ENCODE results near the gene WFDC11.
A peak's percentile ranks its signal among the peaks of the same experiment; 100 is the strongest.
"Not testable (repeated sequence)": the region's sequence is repeated elsewhere in the genome, so short reads cannot be mapped to it uniquely, and the experiment has no call there.

The WFDC11 gene

GRCh38 chr20:45646875-45647274, 23.2 kb downstream of the WFDC11 start:
- Mint-ChIP-seq H3K9me3 (no peaks in the 10 kb centered on the region), H3K36me3 (ENCODE audit: low read depth) (no peaks in the 10 kb centered on the region), H3K27me3 (ENCODE audit: low read depth) (peaks cover 3% of the 10 kb centered on the region), H3K4me1 (ENCODE audit: low read depth) (no peaks in the 10 kb centered on the region), H3K27ac (no peak overlapping the region), H3K4me3 (no peak overlapping the region)
- DNase-seq (ENCODE audit: low spot score): no peak

- not testable (repeated sequence) for H3K4me3 Mint-ChIP-seq; H3K9me3 Mint-ChIP-seq; H3K36me3 Mint-ChIP-seq (ENCODE audit: low read depth); H3K4me1 Mint-ChIP-seq (ENCODE audit: low read depth); DNase-seq (ENCODE audit: low spot score); H3K27me3 Mint-ChIP-seq (ENCODE audit: low read depth); H3K27ac Mint-ChIP-seq
Observed at GRCh38 chr20:45645869-45646268, 24.2 kb downstream of the WFDC11 start.

- not testable (repeated sequence) for H3K36me3 Mint-ChIP-seq (ENCODE audit: low read depth); H3K27me3 Mint-ChIP-seq (ENCODE audit: low read depth)
Observed at GRCh38 chr20:45641076-45641475, 29.0 kb downstream of the WFDC11 start.

GRCh38 chr20:45639687-45640086, 30.4 kb downstream of the WFDC11 start:
- Mint-ChIP-seq H3K4me1 (ENCODE audit: low read depth) (no peaks in the 10 kb centered on the region), H3K36me3 (ENCODE audit: low read depth) (no peaks in the 10 kb centered on the region), H3K9me3 (no peaks in the 10 kb centered on the region), H3K27ac (no peak overlapping the region), H3K27me3 (ENCODE audit: low read depth) (peaks cover 7% of the 10 kb centered on the region), H3K4me3 (no peak overlapping the region)
- no peak for DNase-seq (ENCODE audit: low spot score)

More at GRCh38 chr20:45641076-45641475, 29.0 kb downstream of the WFDC11 start:
- H3K27ac Mint-ChIP-seq; H3K4me3 Mint-ChIP-seq; H3K9me3 Mint-ChIP-seq; H3K4me1 Mint-ChIP-seq (ENCODE audit: low read depth); DNase-seq (ENCODE audit: low spot score): not testable (repeated sequence)

GRCh38 chr20:45636513-45636912, 33.5 kb downstream of the WFDC11 start:
- H3K27me3 Mint-ChIP-seq (ENCODE audit: low read depth): peaks cover 9% of the 10 kb centered on the region

GRCh38 chr20:45631184-45631583, 38.9 kb downstream of the WFDC11 start, which contains the start of gene WFDC9:
Gene WFDC9 (minus strand): TSS chr20:45631284. CDS start chr20:45610181, 21,103 bp downstream.
- H3K27me3 Mint-ChIP-seq (ENCODE audit: low read depth): peaks cover 4% of the 10 kb centered on the region
- peaks cover 1% of the 10 kb centered on the region for H3K4me1 Mint-ChIP-seq (ENCODE audit: low read depth)

More at GRCh38 chr20:45636513-45636912, 33.5 kb downstream of the WFDC11 start:
- Mint-ChIP-seq H3K4me1 (ENCODE audit: low read depth) (no peaks in the 10 kb centered on the region), H3K9me3 (no peaks in the 10 kb centered on the region), H3K36me3 (ENCODE audit: low read depth) (no peaks in the 10 kb centered on the region), H3K4me3 (no peak overlapping the region), H3K27ac (no peak overlapping the region)
- no peak for DNase-seq (ENCODE audit: low spot score)

GRCh38 chr20:45630371-45630770, 39.7 kb downstream of the WFDC11 start:
- no peak overlapping the region for H3K4me3 Mint-ChIP-seq
- H3K4me1 Mint-ChIP-seq (ENCODE audit: low read depth): peaks cover 1% of the 10 kb centered on the region
- H3K27ac Mint-ChIP-seq: no peak overlapping the region
- no peak for DNase-seq (ENCODE audit: low spot score)
- H3K27me3 Mint-ChIP-seq (ENCODE audit: low read depth): peaks cover 4% of the 10 kb centered on the region
- H3K9me3 Mint-ChIP-seq: no peaks in the 10 kb centered on the region
- no peaks in the 10 kb centered on the region for H3K36me3 Mint-ChIP-seq (ENCODE audit: low read depth)

More at GRCh38 chr20:45631184-45631583, 38.9 kb downstream of the WFDC11 start, which contains the start of gene WFDC9:
- no peak within 1 kb of the TSS for H3K4me3 Mint-ChIP-seq
- no peaks in the 10 kb centered on the region for H3K9me3 Mint-ChIP-seq
- no peak for DNase-seq (ENCODE audit: low spot score)
- no peak within 1 kb of the TSS for H3K27ac Mint-ChIP-seq
- no peaks in the 10 kb centered on the region for H3K36me3 Mint-ChIP-seq (ENCODE audit: low read depth)

GRCh38 chr20:45629496-45630100, 40.4 kb downstream of the WFDC11 start, which contains the start of gene WFDC10A:
Gene WFDC10A (plus strand): TSS chr20:45629739. CDS start chr20:45629814, 75 bp downstream.
- Mint-ChIP-seq H3K27ac (no peak within 1 kb of the TSS), H3K4me3 (no peak within 1 kb of the TSS), H3K9me3 (no peaks in the 10 kb centered on the region), H3K36me3 (ENCODE audit: low read depth) (no peaks in the 10 kb centered on the region), H3K27me3 (ENCODE audit: low read depth) (peaks cover 4% of the 10 kb centered on the region), H3K4me1 (ENCODE audit: low read depth) (peaks cover 1% of the 10 kb centered on the region)
- peak; percentile 8 for DNase-seq (ENCODE audit: low spot score)

GRCh38 chr20:45626540-45626939, 43.5 kb downstream of the WFDC11 start:
- DNase-seq (ENCODE audit: low spot score): no peak
- Mint-ChIP-seq H3K4me3 (no peak overlapping the region), H3K27me3 (ENCODE audit: low read depth) (no peaks in the 10 kb centered on the region), H3K4me1 (ENCODE audit: low read depth) (peaks cover 1% of the 10 kb centered on the region), H3K27ac (no peak overlapping the region), H3K36me3 (ENCODE audit: low read depth) (no peaks in the 10 kb centered on the region), H3K9me3 (no peaks in the 10 kb centered on the region)

GRCh38 chr20:45621593-45621992, 48.4 kb downstream of the WFDC11 start:
- DNase-seq (ENCODE audit: low spot score): no peak
- H3K27ac Mint-ChIP-seq: no peak overlapping the region
- H3K27me3 Mint-ChIP-seq (ENCODE audit: low read depth): peaks cover 4% of the 10 kb centered on the region
- no peak overlapping the region for H3K4me3 Mint-ChIP-seq
- no peaks in the 10 kb centered on the region for H3K9me3 Mint-ChIP-seq
- no peaks in the 10 kb centered on the region for H3K36me3 Mint-ChIP-seq (ENCODE audit: low read depth)
- H3K4me1 Mint-ChIP-seq (ENCODE audit: low read depth): no peaks in the 10 kb centered on the region

- no peaks in the 10 kb centered on the region for H3K36me3 Mint-ChIP-seq (ENCODE audit: low read depth)
- no peak for DNase-seq (ENCODE audit: low spot score)
- no peak overlapping the region for H3K27ac Mint-ChIP-seq
- H3K4me1 Mint-ChIP-seq (ENCODE audit: low read depth): no peaks in the 10 kb centered on the region
- no peaks in the 10 kb centered on the region for H3K9me3 Mint-ChIP-seq
- no peak overlapping the region for H3K4me3 Mint-ChIP-seq
- peaks cover 4% of the 10 kb centered on the region for H3K27me3 Mint-ChIP-seq (ENCODE audit: low read depth)
Observed at GRCh38 chr20:45617591-45617990, 52.4 kb downstream of the WFDC11 start.

- Mint-ChIP-seq H3K9me3 (peaks cover 14% of the 10 kb centered on the region), H3K36me3 (ENCODE audit: low read depth) (no peaks in the 10 kb centered on the region), H3K27me3 (ENCODE audit: low read depth) (no peaks in the 10 kb centered on the region), H3K4me1 (ENCODE audit: low read depth) (peaks cover 4% of the 10 kb centered on the region), H3K4me3 (no peak overlapping the region), H3K27ac (no peak overlapping the region)
- no peak for DNase-seq (ENCODE audit: low spot score)
Observed at GRCh38 chr20:45612314-45612713, 57.7 kb downstream of the WFDC11 start.

- Mint-ChIP-seq H3K36me3 (ENCODE audit: low read depth) (no peaks in the 10 kb centered on the region), H3K4me3 (no peak overlapping the region), H3K27me3 (ENCODE audit: low read depth) (no peaks in the 10 kb centered on the region), H3K27ac (no peak overlapping the region), H3K4me1 (ENCODE audit: low read depth) (peaks cover 6% of the 10 kb centered on the region), H3K9me3 (peaks cover 21% of the 10 kb centered on the region)
- peak; percentile 62 for DNase-seq (ENCODE audit: low spot score)
Observed at GRCh38 chr20:45611054-45611453, 59.0 kb downstream of the WFDC11 start.

- no peak overlapping the region for H3K27ac Mint-ChIP-seq
- H3K4me1 Mint-ChIP-seq (ENCODE audit: low read depth): peaks cover 7% of the 10 kb centered on the region
- H3K4me3 Mint-ChIP-seq: no peak overlapping the region
- DNase-seq (ENCODE audit: low spot score): no peak
- H3K36me3 Mint-ChIP-seq (ENCODE audit: low read depth): no peaks in the 10 kb centered on the region
- H3K9me3 Mint-ChIP-seq: peaks cover 27% of the 10 kb centered on the region
- H3K27me3 Mint-ChIP-seq (ENCODE audit: low read depth): peaks cover 6% of the 10 kb centered on the region
Observed at GRCh38 chr20:45607810-45608209, 62.2 kb downstream of the WFDC11 start.

Measured in T-helper 2 cell treated with Interferon-gamma antibody and Interleukin-4, amounts not matched to agents 5 μg/mL and 100 μg/mL, for 36 hours (primary cell).